Measurements from ENCODE around the gene MRGPRF.

The MRGPRF gene

DNA sequence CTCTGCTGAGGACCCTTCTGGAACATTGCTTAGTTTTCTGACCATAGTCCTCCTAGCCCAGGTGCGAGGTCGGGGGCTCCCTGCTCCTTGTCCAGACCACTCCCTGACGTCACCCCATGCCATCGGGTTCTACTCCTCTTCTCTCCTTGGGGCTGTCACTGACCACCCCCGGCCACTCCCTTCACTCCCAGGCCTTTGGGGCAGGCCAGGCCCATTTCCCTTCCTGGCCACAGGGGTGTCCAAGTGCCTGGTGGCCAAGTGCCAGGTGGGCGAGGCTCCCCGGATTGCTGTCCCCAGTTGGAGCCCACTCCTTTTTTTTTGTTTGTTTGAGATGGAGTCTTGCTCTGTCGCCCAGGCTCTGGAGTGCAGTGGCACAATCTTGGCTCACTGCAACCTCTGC lies 51.8 kb downstream of the MRGPRF start:
- DNase-seq, result no peak

DNA sequence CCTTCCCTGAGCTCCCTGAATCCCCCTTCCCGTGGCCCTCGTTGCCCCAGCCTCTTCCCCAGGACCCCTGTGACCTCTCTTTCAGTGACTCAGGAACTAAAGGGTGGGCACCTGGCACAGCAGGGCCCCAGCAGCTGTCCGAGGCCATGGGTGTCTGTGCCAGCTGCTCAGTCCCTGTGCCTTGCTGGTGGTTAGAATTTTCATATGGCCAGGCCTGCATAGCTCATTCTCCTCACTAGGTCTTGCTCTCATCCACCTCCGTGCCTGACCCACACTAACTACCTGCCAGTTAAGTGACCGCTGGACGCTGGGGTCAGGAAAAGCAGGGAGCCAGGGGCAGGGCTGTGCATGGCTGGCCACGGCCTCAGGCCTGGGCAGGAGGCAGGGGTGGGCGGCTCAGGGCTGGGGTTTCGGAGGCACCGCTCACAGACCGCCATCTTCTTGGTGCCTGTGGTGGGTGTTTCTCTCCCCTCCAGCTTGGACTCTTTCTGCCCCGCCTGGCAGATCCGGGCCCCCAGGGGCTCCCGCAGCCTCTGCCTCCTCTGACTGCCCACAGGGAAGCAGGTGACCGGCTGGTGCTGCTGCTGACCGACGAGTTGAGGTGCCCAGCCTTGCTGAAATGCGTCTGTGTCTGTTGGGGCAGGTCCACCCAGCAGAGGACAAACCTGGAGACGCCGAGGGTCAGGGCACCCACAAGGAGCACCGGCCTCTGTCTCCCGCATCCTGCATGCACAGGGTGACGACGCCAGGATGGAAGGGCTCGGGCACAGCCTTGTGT lies 52.6 kb downstream of the MRGPRF start:
- DNase-seq, result no peak

DNA sequence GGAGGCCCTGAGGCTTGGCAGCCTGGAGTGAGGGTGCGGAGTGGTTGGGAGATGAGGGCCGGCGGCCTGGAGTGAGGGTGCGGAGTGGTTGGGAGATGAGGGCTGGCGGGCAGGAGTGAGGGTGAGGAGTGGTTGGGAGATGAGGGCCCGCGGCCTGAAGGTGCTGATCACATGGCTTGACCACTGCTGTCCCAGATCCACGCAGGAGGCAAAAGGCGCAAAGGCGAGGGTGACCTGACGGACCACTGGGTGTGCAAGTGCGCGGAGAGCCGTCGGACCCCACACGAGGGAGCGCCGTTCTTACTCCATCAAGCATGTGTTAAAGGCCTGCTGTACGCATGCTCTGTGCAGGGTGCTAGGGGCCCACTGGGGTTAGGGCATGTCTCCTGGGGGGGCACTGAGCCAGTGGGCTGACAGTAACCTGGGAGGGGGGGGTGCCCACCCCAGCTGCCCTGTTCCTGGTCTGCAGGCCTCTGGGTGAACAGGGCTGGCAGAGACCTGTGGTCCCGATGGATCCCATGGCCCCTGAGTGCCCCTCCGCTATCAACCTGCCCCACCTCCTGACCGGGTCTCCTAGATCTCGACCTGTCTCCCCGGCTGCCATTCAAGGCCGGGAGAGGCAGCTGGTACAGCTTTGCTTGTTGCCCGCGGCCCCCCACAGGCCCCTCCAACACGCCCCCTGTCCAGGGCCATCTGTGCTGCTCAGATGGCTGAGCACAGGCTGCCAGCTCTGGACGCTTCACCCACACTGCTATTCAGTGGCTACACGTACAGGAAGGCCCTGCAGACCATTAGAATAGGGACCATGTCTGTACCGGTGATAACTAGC lies 53.4 kb downstream of the MRGPRF start:
- no peak for DNase-seq

DNA sequence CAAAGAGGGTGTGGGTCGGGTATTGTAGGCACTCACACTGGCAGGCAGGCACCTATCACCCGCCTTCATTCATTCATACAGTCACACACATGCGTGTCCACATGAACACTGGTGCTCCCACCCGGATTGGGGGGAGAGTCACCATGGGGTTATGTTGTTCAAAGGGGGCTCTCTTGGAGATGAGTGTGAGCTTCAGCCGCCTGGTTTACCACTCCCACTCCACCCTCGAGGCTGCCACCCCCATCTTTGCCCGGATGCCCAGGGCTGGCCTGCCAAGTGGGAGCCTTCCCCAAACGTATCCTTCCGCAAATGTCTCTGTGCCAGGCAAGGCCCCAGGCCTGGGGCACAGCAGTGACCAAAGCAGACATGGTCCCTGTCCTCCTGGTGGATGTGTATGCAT lies 54.8 kb downstream of the MRGPRF start:
- DNase-seq, result no peak

DNA sequence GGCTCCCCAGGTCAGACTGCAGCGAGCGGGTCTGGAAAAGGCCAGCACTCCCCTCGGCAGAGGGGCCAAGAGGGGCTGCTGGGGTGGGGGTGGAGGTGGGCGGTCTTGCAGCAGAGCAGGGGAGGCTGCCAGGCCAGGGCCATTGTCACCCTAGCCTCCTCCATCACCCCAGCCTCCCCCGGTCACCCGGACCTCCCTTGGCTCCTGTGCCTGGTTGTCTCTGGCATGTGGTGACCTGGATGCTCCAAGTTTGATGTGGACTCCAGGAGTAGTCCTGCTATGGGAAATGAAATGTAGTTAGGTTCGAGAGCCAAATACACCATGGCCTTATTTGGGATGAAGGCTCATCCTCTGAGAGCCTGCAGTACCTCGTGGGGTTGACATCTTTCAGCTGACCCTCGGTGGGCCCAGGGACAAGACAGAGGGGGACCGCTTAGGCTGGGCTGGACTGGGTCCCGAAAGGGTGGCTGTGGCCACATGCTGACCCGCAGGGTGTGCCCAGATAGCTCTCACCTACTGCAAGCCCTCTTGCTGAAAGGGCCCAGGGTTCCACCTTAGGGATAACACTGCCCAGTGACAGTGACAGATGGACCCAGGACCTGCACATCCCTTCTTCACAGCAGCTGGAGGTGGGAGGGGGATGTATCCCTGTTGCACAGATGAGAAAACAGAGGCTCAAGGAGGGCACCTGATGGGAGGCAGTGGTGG lies 56.3 kb downstream of the MRGPRF start:
- no peak for DNase-seq

DNA sequence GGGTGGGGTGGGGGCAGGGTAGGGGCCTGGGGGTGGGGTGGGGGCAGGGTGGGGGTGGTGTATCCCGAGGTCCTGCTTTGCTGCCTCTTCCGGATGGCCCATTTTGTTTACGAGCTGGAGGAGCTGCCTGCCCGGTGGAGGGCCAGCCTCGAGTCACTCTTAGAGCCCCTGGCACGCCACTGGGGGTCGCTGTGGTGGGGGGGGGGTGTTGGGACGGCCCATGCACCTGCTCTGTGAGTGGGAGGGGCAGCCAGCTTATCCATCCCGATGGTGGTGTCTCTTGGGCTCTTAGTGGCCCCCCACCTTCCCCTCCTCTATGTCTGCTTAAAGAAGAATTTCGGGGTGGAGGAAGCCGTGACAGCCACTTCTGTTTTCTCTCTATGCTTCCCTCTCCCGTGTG lies 56.9 kb downstream of the MRGPRF start:
- DNase-seq, result no peak

DNA sequence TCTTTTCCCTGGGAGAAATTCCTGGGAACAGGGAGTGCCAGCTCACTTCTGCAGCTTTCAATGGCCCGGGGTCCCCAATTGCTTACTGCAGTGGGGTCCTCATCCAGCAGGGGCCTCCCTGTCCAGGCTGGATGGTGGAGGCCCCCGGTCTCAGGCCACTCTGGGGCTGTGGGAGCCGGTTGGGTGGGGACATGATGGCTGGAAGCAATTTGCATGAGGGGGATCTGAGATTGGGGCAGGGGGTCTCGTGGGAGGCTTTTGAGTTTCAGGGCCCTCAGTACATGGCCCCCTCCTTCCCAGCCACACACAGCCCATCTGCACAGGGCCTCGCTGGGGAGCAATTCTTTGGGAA lies 57.5 kb downstream of the MRGPRF start:
- no peak for DNase-seq

DNA sequence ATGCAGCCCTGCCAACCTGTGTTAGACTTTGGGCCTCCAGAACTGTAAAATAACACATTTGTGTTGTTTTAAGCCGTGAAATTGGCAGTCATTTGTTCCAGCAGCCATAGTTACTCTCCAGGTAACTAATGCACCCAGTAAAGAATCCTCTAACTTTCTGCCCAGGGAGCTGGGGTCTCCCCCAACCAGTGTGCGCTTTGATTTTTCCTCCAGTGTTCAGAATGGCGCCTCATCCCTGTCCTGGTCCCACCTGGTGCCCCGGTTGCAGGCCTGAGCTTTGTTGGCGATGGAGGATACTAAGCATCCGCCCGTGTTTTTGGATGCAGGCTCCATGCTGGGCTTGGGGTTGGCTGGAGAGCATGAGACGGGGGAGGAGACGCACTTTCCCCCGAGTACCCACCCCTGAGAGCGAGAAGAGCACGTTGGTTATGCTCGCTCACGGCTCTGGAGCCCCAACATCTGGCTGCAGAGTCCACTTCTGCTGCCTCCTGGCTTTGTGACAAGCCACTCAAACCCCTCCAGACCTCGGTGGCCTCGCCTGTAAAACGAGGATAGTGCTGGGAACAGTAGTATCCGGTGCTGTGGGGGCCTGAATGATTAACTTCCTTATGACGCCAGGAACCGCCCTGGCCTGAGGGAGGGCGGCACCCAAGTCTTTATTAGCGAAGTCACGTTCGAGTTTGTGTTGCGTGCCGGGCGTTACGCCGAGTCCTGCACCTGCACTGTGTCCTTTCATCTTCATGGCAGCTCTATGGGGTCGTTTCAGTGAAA lies 58.0 kb downstream of the MRGPRF start:
- DNase-seq, result no peak

Measured in fibroblast of skin of abdomen (primary cell).